T-helper 2 cell treated with Interferon-gamma antibody and Interleukin-4, amounts not matched to agents 5 μg/mL and 100 μg/mL, for 36 hours (primary cell): ENCODE measurements around the gene HECTD4.

Experiments
- DNase-seq: peaks from one replicate; pipeline ENCODE4 v3.0.0; 2021; ENCODE audit warnings: low spot score
- H3K27ac Mint-ChIP-seq: one replicate; pipeline ENCODE4 v1.8.0; 2021; ENCODE audit warnings: mild to moderate bottlenecking, mixed read lengths
- H3K27me3 Mint-ChIP-seq: one replicate; pipeline ENCODE4 v1.8.0; 2021; ENCODE audit warnings: low read depth, mixed read lengths
- H3K36me3 Mint-ChIP-seq: one replicate; pipeline ENCODE4 v1.8.0; 2021; ENCODE audit warnings: low read depth, mixed read lengths
- H3K4me1 Mint-ChIP-seq: one replicate; pipeline ENCODE4 v1.8.0; 2021; ENCODE audit warnings: low read depth, mixed read lengths
- H3K4me3 Mint-ChIP-seq: one replicate; pipeline ENCODE4 v1.8.0; 2022; ENCODE audit warnings: mild to moderate bottlenecking, moderate library complexity, mixed read lengths
- H3K9me3 Mint-ChIP-seq: one replicate; pipeline ENCODE4 v1.8.0; 2021; ENCODE audit warnings: mixed read lengths

Gene HECTD4

DNA sequence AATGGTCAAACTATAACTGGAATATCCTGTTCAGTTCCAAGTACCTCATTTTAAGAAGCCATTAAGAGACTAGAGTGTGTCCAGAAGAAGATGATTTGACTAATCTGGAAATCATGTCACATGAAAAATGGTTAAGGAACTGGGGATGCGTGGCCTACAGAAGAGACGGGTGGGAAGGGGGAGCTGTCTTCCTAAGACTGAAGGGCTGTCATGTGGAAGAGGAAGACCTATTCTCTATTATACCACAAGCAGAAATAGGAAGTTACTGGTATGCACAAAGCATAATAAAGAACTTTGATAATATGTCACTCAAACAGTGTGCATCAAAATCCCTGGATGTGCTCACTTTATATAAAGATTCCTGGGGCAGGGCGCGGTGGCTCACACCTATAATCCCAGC, 50.3 kb downstream of the HECTD4 start:
- Mint-ChIP-seq H3K27ac (no peak overlapping the region), H3K4me3 (no peak overlapping the region), H3K36me3 (no peaks in the 10 kb centered on the region), H3K4me1 (no peaks in the 10 kb centered on the region), H3K9me3 (no peaks in the 10 kb centered on the region), H3K27me3 (no peaks in the 10 kb centered on the region)
- DNase-seq: no peak

DNA sequence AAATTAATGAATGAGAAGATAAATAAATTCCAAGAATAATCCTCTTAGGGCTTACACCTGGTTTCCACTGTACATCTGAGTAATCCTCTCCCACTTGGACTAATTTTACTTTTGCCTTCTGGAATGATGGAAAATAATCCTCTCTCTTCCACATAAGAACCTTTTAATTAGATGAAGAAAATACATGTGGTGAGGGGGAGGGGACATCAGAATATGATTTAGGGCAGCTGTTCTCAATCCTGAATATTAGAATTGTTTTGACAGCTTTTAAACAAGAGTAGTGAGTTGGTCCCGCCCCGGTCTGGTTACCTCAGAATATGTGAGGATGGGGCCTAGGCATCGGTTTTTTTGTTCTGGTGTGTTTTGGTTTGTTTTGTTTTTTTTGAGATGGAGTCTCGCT, 51.5 kb downstream of the HECTD4 start:
- no peaks in the 10 kb centered on the region for H3K27me3 Mint-ChIP-seq
- H3K4me3 Mint-ChIP-seq: no peak overlapping the region
- no peak overlapping the region for H3K27ac Mint-ChIP-seq

DNA sequence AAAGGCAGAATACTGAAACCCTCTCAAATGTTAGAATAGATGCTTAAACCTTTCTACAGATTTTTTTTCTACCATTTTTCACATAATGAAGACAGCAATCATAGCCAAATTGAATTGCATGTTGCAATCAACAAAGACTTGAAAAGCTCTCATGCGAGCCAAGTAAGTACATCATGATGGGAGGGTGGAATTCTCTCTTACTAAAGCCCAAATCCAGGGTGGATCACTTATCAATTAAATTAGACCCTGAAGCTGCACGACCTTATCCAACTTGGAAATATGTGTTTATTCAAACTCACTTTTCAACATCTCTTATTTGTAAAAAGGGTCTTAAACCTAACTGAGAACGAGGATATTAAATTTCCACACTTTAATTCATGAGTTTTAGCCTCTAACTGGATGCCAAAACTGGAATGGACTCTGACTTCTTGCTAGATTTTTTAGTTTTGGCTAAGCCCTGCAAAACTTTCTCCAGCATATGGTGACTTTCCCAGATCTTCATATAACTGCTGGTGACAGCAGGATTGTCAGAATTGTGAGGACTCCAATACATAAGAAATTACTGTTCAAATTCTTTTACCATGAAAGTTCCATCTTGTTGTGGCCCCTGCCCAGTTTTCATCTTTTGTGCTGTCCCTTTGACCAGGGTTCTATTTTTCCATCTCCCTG, 53.6 kb downstream of the HECTD4 start:
- DNase-seq: no peak
- no peaks in the 10 kb centered on the region for H3K36me3 Mint-ChIP-seq
- H3K4me3 Mint-ChIP-seq: no peak overlapping the region
- no peak overlapping the region for H3K27ac Mint-ChIP-seq
- H3K27me3 Mint-ChIP-seq: no peaks in the 10 kb centered on the region
- H3K4me1 Mint-ChIP-seq: no peaks in the 10 kb centered on the region
- no peaks in the 10 kb centered on the region for H3K9me3 Mint-ChIP-seq

More for the DNA sequence above, 51.5 kb downstream of the HECTD4 start:
- no peaks in the 10 kb centered on the region for H3K4me1 Mint-ChIP-seq
- no peak for DNase-seq
- H3K9me3 Mint-ChIP-seq: no peaks in the 10 kb centered on the region
- no peaks in the 10 kb centered on the region for H3K36me3 Mint-ChIP-seq

DNA sequence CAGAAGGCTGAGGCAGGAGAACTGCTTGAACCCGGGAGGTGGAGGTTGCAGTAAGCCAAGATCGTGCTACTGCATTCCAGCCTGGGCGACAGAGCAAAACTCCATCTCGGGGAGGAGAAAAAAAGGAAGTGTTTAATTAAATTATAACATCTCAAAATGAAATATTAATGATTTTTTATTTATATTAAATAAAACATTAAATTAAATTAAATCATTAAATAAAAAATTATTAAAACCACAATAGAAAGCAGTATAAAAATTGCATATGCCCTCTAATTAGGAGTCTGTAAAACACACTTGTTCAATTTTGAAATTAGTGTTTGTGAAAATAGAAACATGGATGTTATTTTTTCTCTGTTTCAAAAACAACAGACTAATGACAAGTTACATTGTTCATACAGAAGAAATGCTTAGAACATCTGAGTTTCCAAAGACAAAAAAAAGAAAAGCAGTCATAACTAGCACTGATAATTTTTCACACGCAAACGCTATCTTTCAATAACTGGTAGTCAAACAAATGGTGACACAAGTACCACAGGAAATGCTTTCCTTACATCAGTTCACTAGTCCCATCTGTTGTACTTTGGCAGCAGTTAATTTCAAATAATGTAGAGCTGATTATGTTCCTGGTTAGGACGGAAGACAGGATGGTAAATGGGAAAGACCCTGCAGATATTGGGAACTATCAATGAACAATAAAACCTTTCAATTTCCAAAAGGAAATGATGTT, 54.9 kb downstream of the HECTD4 start:
- no peaks in the 10 kb centered on the region for H3K9me3 Mint-ChIP-seq
- no peaks in the 10 kb centered on the region for H3K36me3 Mint-ChIP-seq
- H3K4me3 Mint-ChIP-seq: no peak overlapping the region

DNA sequence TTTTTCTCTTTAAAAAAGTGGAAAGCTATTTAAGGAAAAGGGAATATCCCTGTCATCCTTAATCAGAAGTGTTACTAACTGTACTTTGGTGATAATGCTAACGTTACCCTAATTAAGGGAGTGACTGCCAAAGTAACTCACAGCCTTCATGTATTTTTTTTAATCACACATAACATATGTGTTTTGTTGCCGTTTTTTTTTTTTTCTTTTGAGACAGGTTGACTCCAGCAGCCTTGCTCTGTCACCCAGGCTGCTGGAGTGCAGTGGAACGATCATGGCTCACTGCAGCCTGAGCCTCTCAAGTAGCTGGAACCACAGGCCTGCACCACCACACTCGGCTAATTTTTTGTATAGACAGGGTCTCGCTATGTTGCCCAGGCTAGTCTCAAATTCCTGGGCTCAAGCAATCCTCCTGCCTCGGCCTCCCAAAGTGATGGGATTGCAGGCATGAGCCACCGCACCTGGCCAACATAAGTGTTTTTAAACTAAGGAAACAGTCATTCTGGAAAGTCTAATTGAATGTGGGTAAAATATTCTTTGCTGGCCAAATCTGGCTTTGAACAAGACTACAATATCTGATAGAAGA, 56.5 kb downstream of the HECTD4 start:
- Mint-ChIP-seq H3K36me3 (no peaks in the 10 kb centered on the region), H3K4me3 (no peak overlapping the region), H3K4me1 (peaks cover 2% of the 10 kb centered on the region), H3K27me3 (no peaks in the 10 kb centered on the region), H3K9me3 (no peaks in the 10 kb centered on the region), H3K27ac (no peak overlapping the region)
- no peak for DNase-seq

More for the DNA sequence above, 54.9 kb downstream of the HECTD4 start:
- H3K27ac Mint-ChIP-seq: no peak overlapping the region
- peaks cover 2% of the 10 kb centered on the region for H3K4me1 Mint-ChIP-seq
- DNase-seq: no peak
- H3K27me3 Mint-ChIP-seq: no peaks in the 10 kb centered on the region

- Mint-ChIP-seq H3K9me3 (no peaks in the 10 kb centered on the region), H3K27ac (no peak overlapping the region), H3K36me3 (no peaks in the 10 kb centered on the region), H3K27me3 (no peaks in the 10 kb centered on the region), H3K4me1 (peaks cover 2% of the 10 kb centered on the region), H3K4me3 (no peak overlapping the region)
- DNase-seq: no peak
Observed at GRCh38 chr12:112325157-112325556, 57.1 kb downstream of the HECTD4 start.

DNA sequence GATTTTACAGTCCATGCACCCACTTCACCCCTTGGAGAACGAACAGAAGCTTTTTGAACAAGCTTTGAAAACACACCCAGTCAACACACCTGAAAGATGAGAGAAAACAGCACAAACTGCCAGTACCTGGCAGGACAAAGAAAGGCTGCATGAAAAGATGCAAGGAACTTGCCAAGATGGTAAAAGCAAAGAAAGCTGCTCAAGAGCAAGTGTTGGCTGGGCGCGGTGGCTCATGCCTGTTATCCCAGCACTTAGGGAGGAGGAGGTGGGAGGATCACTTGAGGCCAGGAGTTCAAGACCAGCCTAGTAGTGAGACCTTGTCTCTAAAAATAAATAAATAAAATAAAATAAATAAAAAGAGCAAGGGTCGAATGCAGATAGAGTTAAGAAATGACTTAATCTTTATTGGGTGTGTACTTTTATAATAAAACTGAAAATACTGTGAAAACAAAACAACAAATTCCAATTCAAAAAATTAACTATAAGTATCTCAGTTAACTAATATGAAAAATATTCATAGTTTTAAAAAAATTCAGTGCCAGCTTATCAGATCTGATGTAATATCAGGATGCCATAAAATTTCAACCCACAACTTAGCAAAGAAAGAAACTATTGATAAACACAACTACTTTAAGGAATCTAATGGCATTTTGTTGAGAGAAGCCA, 59.2 kb downstream of the HECTD4 start:
- Mint-ChIP-seq H3K4me3 (no peak overlapping the region), H3K36me3 (peaks cover 7% of the 10 kb centered on the region), H3K9me3 (no peaks in the 10 kb centered on the region), H3K4me1 (peaks cover 2% of the 10 kb centered on the region), H3K27me3 (no peaks in the 10 kb centered on the region), H3K27ac (no peak overlapping the region)
- DNase-seq: no peak

- Mint-ChIP-seq H3K9me3 (no peaks in the 10 kb centered on the region), H3K36me3 (peaks cover 7% of the 10 kb centered on the region), H3K27me3 (no peaks in the 10 kb centered on the region), H3K4me3 (no peak overlapping the region), H3K27ac (no peak overlapping the region), H3K4me1 (peaks cover 2% of the 10 kb centered on the region)
- no peak for DNase-seq
Observed at GRCh38 chr12:112322441-112322840, 59.8 kb downstream of the HECTD4 start.

DNA sequence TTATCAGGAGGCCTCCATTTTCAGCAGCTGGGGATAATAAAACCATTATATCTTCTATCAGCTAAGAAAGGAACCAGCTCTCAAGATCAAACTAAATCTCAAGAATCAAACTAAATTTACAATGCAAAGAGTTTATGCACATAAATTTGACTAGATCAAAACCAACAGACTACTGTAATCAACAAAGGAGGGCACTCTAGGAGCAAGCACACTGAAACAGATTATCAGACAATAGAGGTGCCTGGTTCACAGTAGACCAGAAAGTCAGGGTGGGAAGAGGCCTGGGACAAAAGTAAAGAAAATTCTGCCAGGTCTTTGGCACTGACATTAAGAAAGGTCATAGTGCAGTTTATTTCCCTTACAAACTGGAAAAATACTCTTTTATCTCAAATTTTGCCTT, 61.0 kb downstream of the HECTD4 start:
- no peaks in the 10 kb centered on the region for H3K9me3 Mint-ChIP-seq
- H3K27ac Mint-ChIP-seq: no peak overlapping the region
- peaks cover 11% of the 10 kb centered on the region for H3K36me3 Mint-ChIP-seq
- H3K27me3 Mint-ChIP-seq: no peaks in the 10 kb centered on the region
- H3K4me1 Mint-ChIP-seq: peaks cover 2% of the 10 kb centered on the region
- no peak for DNase-seq
- no peak overlapping the region for H3K4me3 Mint-ChIP-seq

DNA sequence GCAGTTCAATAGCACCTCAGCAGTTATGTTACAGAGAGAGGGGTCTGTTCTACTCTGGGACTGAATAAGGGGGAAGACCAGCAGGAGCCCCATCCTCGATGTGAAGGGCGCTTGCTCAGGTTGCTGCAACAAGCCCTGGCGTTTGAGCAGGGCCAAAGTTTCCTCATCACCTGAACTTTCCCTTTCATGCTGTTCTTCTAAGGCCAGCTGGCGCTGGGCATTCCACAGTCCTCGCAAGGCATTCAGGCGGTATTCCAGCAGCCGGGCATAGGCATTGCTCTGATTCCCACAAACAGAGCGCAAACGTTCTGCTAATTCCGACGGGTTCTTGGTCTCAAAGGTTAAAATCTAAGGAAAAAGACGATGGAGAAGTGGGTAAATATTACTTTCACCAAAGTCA, 62.8 kb downstream of the HECTD4 start:
- Mint-ChIP-seq H3K4me3 (no peak overlapping the region), H3K9me3 (no peaks in the 10 kb centered on the region), H3K27me3 (no peaks in the 10 kb centered on the region), H3K27ac (no peak overlapping the region), H3K4me1 (peaks cover 2% of the 10 kb centered on the region), H3K36me3 (peaks cover 11% of the 10 kb centered on the region)
- no peak for DNase-seq

GRCh38 chr12:112317481-112317880, 64.8 kb downstream of the HECTD4 start:
- Mint-ChIP-seq H3K9me3 (no peaks in the 10 kb centered on the region), H3K27me3 (no peaks in the 10 kb centered on the region), H3K36me3 (peaks cover 15% of the 10 kb centered on the region), H3K27ac (no peak overlapping the region), H3K4me1 (no peaks in the 10 kb centered on the region), H3K4me3 (no peak overlapping the region)
- no peak for DNase-seq

DNA sequence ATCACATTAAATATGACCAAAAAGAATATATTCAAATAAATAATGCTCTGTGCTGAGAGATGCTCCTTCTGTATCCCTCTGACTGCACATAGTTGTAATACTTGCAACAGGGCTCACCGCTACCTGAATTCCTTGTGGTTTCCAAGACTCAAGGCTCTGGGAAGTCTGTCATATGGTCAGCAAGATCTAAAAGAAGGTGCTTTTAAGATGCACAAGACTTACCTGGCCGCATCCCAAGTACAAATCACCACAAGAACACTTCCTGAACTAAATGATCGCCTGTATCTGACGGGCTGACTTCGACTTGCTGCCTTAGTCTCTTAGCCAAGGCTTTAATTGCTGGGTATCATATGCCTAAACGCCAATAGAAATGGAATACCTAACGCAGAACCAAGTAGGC, 67.2 kb downstream of the HECTD4 start:
- Mint-ChIP-seq H3K27me3 (no peaks in the 10 kb centered on the region), H3K27ac (no peak overlapping the region), H3K9me3 (no peaks in the 10 kb centered on the region), H3K36me3 (peaks cover 21% of the 10 kb centered on the region), H3K4me3 (no peak overlapping the region), H3K4me1 (no peaks in the 10 kb centered on the region)
- no peak for DNase-seq

DNA sequence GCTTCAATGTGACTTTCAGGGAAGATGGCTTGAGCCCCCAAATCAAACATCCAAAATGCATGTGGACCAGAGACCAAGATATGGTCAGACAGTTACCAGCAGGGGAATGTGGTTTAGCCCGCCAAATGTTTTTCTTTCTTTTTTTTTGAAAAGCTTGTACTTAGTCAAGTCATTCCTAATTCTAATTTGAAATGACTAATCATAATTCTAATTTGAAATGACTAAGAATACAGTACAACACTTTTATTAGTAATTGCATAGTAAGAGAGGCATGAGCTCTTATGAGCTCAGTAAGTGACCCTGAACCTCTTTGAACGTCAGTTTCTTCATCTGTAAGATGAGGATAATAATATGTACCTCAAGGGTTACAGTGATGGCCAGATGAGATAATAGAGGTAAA, 72.4 kb downstream of the HECTD4 start:
- no peaks in the 10 kb centered on the region for H3K27me3 Mint-ChIP-seq
- no peaks in the 10 kb centered on the region for H3K4me1 Mint-ChIP-seq
- no peak overlapping the region for H3K27ac Mint-ChIP-seq
- no peak overlapping the region for H3K4me3 Mint-ChIP-seq
- H3K9me3 Mint-ChIP-seq: no peaks in the 10 kb centered on the region
- DNase-seq: no peak
- H3K36me3 Mint-ChIP-seq: peaks cover 28% of the 10 kb centered on the region

DNA sequence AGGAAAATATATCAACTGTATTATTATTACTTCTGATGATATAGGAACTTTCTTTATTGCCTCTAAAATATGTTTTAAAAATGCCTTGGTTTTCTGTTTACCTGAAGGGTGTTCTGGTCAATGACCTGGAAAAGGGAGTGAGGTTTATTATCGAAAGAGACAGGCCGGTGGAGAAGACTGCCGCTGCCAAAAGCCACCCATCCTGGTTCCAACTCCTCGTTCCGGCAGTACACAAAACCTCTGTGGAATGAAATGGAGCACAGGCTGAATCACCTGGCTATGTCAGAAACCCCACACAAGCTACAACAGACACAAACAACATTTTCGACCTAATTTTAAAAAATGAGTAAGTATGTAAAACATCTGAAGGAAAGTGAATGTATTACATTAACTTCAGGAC, 73.6 kb downstream of the HECTD4 start:
- Mint-ChIP-seq H3K27ac (no peak overlapping the region), H3K9me3 (no peaks in the 10 kb centered on the region), H3K4me3 (no peak overlapping the region), H3K4me1 (no peaks in the 10 kb centered on the region), H3K27me3 (no peaks in the 10 kb centered on the region), H3K36me3 (peaks cover 30% of the 10 kb centered on the region)
- DNase-seq: no peak
